T47D (cell line): ENCODE measurements around the gene PTPRD.

Experiments
- DNase-seq, 2 experiments: peaks; one replicate each; pipeline versions ENCODE4 v3.0.0 to v3.0.0-alpha.2; 2011 to 2012; ENCODE audit warnings: low read depth in 1 of 2, low spot score in 1 of 2
- JUND ChIP-seq: IDR thresholded peaks from 2 replicates; pipeline ENCODE4 v1.6.1; 2012; ENCODE audit warnings: low read depth
- in situ Hi-C: cut with HindIII; loops from 2 replicates; pipeline ENCODE4 v1.10.0; 2016; ENCODE audit warnings: low sequenced_read_pairs, low pct_unique_long_range_greater_than_20kb

Gene PTPRD

GRCh38 chr9:8436786-8437185 lies 2176.0 kb downstream of the PTPRD start:
- no peak for TF ChIP-seq JUND
- in situ Hi-C loops, result no loop called here
- no peak for DNase-seq

DNA sequence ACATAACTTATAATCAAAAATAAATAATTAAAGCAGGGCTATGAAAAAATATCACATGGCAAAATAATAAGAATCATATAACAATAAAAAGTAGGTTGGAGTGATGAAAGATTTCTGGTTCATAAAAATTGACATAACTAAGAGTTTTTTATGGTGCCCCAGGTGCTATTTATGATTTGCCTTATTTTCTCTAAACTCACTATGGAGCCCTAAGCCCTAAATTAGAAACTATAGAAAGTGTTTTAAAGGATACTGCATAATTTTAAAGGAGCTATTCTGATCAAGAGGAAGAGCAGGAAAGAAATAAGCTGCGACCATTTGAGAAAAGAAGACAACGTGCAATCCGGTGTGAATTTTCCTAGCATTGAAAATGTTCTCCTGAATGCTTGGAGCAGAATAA lies 2178.2 kb downstream of the PTPRD start:
- no peak for TF ChIP-seq JUND
- in situ Hi-C loops, result no loop called here
- DNase-seq, result no peak

DNA sequence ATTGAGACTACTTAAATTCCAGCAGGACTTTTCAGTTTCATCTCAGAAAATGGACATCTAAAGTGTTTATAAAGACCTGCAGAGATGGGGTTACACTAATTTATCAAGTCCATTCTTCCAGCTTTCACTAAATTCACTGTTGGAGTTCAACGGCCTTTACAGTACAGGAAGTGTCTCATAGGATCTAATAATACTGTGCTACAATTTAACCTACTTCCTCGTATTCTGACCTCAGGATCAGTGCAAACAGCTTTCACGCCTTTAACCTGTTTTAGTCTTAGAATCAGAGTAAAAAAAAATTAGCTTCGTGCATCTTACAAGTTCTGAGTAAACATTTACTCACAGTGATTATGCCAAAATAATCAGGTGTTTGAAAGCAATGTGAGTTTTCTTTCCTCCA lies 2180.6 kb downstream of the PTPRD start:
- in situ Hi-C loops, result no loop called here
- no peak for DNase-seq

DNA sequence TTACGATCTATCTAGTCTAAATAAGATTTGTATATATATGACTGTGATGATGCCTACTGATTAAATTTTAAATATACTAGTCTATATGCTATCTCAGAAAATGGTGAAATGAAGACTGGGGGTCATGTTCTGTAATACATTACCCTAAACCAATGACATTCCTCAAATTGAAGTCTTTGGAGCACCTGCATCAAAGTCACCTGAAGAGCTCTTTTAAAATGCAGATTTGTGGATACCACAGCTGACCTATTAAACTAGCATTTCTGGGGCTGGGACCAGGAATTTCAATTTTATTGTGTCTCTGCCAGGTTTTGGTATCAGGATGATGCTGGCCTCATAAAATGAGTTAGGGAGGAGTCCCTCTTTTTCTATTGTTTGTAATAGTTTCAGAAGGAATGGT lies 2181.3 kb downstream of the PTPRD start:
- in situ Hi-C loops, result no loop called here
- no peak for DNase-seq
- TF ChIP-seq JUND, result no peak

More for the DNA sequence above, 2180.6 kb downstream of the PTPRD start:
- no peak for TF ChIP-seq JUND

- TF ChIP-seq JUND, result no peak
- in situ Hi-C loops, result no loop called here
- no peak for DNase-seq
Measured at GRCh38 chr9:8430945-8431344, 2181.9 kb downstream of the PTPRD start.

GRCh38 chr9:8429768-8430167 lies 2183.0 kb downstream of the PTPRD start:
- DNase-seq, result no peak
- in situ Hi-C loops, result no loop called here
- no peak for TF ChIP-seq JUND

GRCh38 chr9:8429157-8429556 lies 2183.6 kb downstream of the PTPRD start:
- TF ChIP-seq JUND, result no peak

GRCh38 chr9:8428389-8428788 lies 2184.4 kb downstream of the PTPRD start:
- in situ Hi-C loops, result no loop called here

More at GRCh38 chr9:8429157-8429556, 2183.6 kb downstream of the PTPRD start:
- in situ Hi-C loops, result no loop called here
- no peak for DNase-seq

GRCh38 chr9:8424786-8425410 lies 2187.9 kb downstream of the PTPRD start:
- no peak for TF ChIP-seq JUND
- DNase-seq, result no peak
- in situ Hi-C loops, result no loop called here

More at GRCh38 chr9:8428389-8428788, 2184.4 kb downstream of the PTPRD start:
- DNase-seq, result no peak
- no peak for TF ChIP-seq JUND

DNA sequence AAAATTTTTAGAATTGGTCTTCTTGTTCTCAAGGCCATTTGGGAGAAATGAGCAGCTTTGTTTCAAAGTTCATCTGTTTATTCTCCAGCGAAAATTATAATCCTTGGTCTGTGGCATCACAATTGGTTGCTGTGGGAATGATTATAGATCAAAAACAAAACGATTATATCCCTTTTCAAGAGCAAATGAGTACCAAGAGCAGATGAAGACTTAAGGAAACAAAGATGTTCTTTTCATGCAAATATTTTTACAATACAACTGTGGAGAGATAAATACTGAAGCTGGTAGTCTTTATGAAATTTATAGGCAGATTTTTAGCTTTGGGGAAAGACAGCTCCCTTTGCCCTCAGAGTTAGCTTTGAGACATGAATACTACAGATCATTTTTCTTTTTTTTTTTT lies 2192.4 kb downstream of the PTPRD start:
- DNase-seq, result no peak
- in situ Hi-C loops, result no loop called here
- TF ChIP-seq JUND, result no peak

GRCh38 chr9:8419596-8420275 lies 2193.1 kb downstream of the PTPRD start:
- DNase-seq, result no peak
- in situ Hi-C loops, result no loop called here
- no peak for TF ChIP-seq JUND

DNA sequence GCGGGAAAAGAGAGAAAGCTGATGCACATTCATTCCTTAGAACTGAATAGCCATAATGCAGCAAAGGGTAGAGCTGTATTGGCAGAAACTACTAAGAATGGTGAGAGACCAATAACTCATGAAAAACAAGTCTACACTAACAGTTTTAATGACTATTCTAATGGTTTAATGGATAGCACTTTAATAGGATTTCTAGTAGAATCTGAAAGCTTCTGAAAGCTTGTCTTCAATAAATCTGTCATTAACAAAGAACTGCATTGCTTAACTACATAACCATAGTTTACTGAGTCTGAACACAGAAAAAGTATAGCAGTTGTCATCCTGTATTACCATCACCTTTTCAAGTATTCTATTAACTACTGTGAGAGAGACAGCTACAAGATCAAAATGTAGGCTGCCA lies 2195.5 kb downstream of the PTPRD start:
- DNase-seq, result no peak
- TF ChIP-seq JUND, result no peak
- in situ Hi-C loops, result no loop called here

GRCh38 chr9:8412327-8412726 lies 2200.5 kb downstream of the PTPRD start:
- in situ Hi-C loops, result no loop called here
- no peak for TF ChIP-seq JUND
- DNase-seq, result no peak
